Neural cell (in vitro differentiated cells): Measurements from ENCODE around the gene SH3BP4.

Experiments
- CTCF ChIP-seq: fragments of 450-650 bp; IDR thresholded peaks from 2 replicates; pipeline ENCODE4 v1.5.1; 2014; ENCODE audit warnings: antibody characterized with exemption, mild to moderate bottlenecking, moderate library complexity; ENCODE audit not compliant: poor library complexity, severe bottlenecking
- EP300 ChIP-seq: fragments of 450-650 bp; conservative IDR thresholded peaks from 2 replicates; pipeline ENCODE4 v1.6.1; 2014; ENCODE audit warnings: antibody characterized with exemption, mild to moderate bottlenecking, moderate library complexity; ENCODE audit not compliant: poor library complexity, severe bottlenecking

GRCh38 chr2:234958746-234959395 is 7.1 kb downstream of the SH3BP4 start:
- TF ChIP-seq EP300 (no peak), CTCF (no peak)
